ENCODE measurements around the gene APIP. TPM values are rescaled to one million over a fixed set of nuclear protein-coding genes. Genes with fewer than 3 reads are reported as not detected.

The APIP gene
- total and polyA plus RNA-seq, 10 of the 15 experiments (the other 5 are each of a cell fraction or from before 2014, with no cell fraction given), result 26.8 to 87.1 (median 52.8) TPM

- Histone ChIP-seq H3K36me3 (ENCODE audit: control insufficient read depth in 2 of 2, insufficient read depth in 2 of 2, low read length in 1 of 2) (no peaks in the 10 kb centered on the region), H3K79me2 (ENCODE audit: control insufficient read depth, insufficient read depth, low read length) (no peaks in the 10 kb centered on the region; the same call in 1 of the 2 replicates), H3K4me1 (ENCODE audit: control insufficient read depth, insufficient read depth, low read length) (peaks cover 4% of the 10 kb centered on the region; the same call in 1 of the 2 replicates), H3K4me3 (no peak overlapping the region), H3K27ac (ENCODE audit: control insufficient read depth, insufficient read depth) (no peak overlapping the region), H3K4me2 (ENCODE audit: control insufficient read depth, insufficient read depth) (no peak overlapping the region), H3K9me3 (replicated peaks; ENCODE audit: control insufficient read depth, insufficient read depth, low read length) (peaks cover 5% of the 10 kb centered on the region), H4K20me1 (ENCODE audit: control insufficient read depth, insufficient read depth) (no peaks in the 10 kb centered on the region), H3K9ac (ENCODE audit: control insufficient read depth, insufficient read depth, low read length) (no peak overlapping the region), H2AFZ (ENCODE audit: control insufficient read depth, low read depth, low read length) (no peak overlapping the region), H3K27me3 (replicated peaks in 1 of 2; ENCODE audit: control insufficient read depth in 2 of 2, insufficient read depth in 2 of 2, low read length in 1 of 2) (no peaks in the 10 kb centered on the region)
- FAIRE-seq, result no peak
- ChIA-PET CTCF (no interaction called here), POLR2A (no interaction called here), SMC1A (ENCODE audit: uncharacterized antibody, unreplicated experiment) (no interaction called here), RAD21 (ENCODE audit: unreplicated experiment) (no interaction called here)
- in situ Hi-C loops (cut with MboI), result no loop called here
- intact Hi-C loops (cut with micrococcal nuclease; ENCODE audit: unreplicated experiment), result no loop called here
- WGBS (ENCODE audit: insufficient coverage, insufficient replicate concordance, low lambda C conversion rate, missing lambda C conversion rate), result 96% methylated on average over 7 of the region's 7 CpGs
- no peak for ATAC-seq
- TF ChIP-seq PAX8 (IDR thresholded peaks at IDR 0.05), result no peak
- DNase-seq (ENCODE audit: low read depth, low spot score), result no peak
- no TSS peak for BruUV-seq (replicated peaks)
These were observed 10.5 kb downstream of the APIP start for GRCh38 chr11:34905666-34906065.

GRCh38 chr11:34904421-34904955 lies 11.7 kb downstream of the APIP start:
- Histone ChIP-seq H4K20me1 (ENCODE audit: control insufficient read depth, insufficient read depth) (no peaks in the 10 kb centered on the region), H3K9ac (ENCODE audit: control insufficient read depth, insufficient read depth, low read length) (no peak overlapping the region)
- CTCF ChIA-PET, result no interaction called here
- TF ChIP-seq SIX5 (IDR thresholded peaks at IDR 0.05; ENCODE audit: low read depth, low read length, severe bottlenecking) (no peak), SIN3A (IDR thresholded peaks at IDR 0.05; ENCODE audit: low read depth, low read length) (no peak), IRF4 (IDR thresholded peaks at IDR 0.05; ENCODE audit: low read depth, low read length) (no peak), TCF12 (IDR thresholded peaks at IDR 0.05; ENCODE audit: low read depth, low read length) (no peak), ZNF687 (IDR thresholded peaks at IDR 0.05) (no peak), JUNB (IDR thresholded peaks at IDR 0.05) (no peak), SMC3 (IDR thresholded peaks at IDR 0.05; ENCODE audit: borderline replicate concordance, low read length) (no peak), PML (IDR thresholded peaks at IDR 0.05; ENCODE audit: low read length) (no peak), PAX8 (IDR thresholded peaks at IDR 0.05) (no peak), EZH2 (IDR thresholded peaks at IDR 0.05; ENCODE audit: borderline replicate concordance, control insufficient read depth, low read depth, low read length) (no peak), BCLAF1 (IDR thresholded peaks at IDR 0.05) (no peak), RAD51 (IDR thresholded peaks at IDR 0.05) (no peak)

More at GRCh38 chr11:34904421-34904955, 11.7 kb downstream of the APIP start:
- DNase-seq (ENCODE audit: low read depth, low spot score), result no peak
- no peaks in the 10 kb centered on the region for H3K27me3 ChIP-seq (replicated peaks in 1 of 2; ENCODE audit: control insufficient read depth in 2 of 2, insufficient read depth in 2 of 2, low read length in 1 of 2)
- H3K4me1 ChIP-seq (ENCODE audit: control insufficient read depth, insufficient read depth, low read length), result no peaks in the 10 kb centered on the region
- ATAC-seq, result no peak
- no peaks in the 10 kb centered on the region for H3K36me3 ChIP-seq (ENCODE audit: control insufficient read depth in 2 of 2, insufficient read depth in 2 of 2, low read length in 1 of 2)
- no peak for FAIRE-seq
- ChIA-PET POLR2A (no interaction called here), RAD21 (ENCODE audit: unreplicated experiment) (no interaction called here), SMC1A (ENCODE audit: uncharacterized antibody, unreplicated experiment) (no interaction called here)
- no TSS peak for BruUV-seq (replicated peaks)
- no peak overlapping the region for H2AFZ ChIP-seq (ENCODE audit: control insufficient read depth, low read depth, low read length)
- H3K4me3 ChIP-seq, result no peak overlapping the region
- no peaks in the 10 kb centered on the region for H3K79me2 ChIP-seq (ENCODE audit: control insufficient read depth, insufficient read depth, low read length)
- in situ Hi-C loops (cut with MboI), result no loop called here
- H3K4me2 ChIP-seq (ENCODE audit: control insufficient read depth, insufficient read depth), result no peak overlapping the region
- intact Hi-C loops (cut with micrococcal nuclease; ENCODE audit: unreplicated experiment), result no loop called here
- H3K9me3 ChIP-seq (replicated peaks; ENCODE audit: control insufficient read depth, insufficient read depth, low read length), result peaks cover 13% of the 10 kb centered on the region
- WGBS (ENCODE audit: insufficient coverage, insufficient replicate concordance, low lambda C conversion rate, missing lambda C conversion rate), result 78% methylated on average over 3 of the region's 3 CpGs
- H3K27ac ChIP-seq (ENCODE audit: control insufficient read depth, insufficient read depth), result no peak overlapping the region
